HepG2 (cell line): ENCODE measurements around the gene NUBP2. TPM values are rescaled to one million over a fixed set of nuclear protein-coding genes. Genes with fewer than 3 reads are reported as not detected.
A peak's percentile ranks its signal among the peaks of the same experiment; 100 is the strongest.

Experiments
- ATAC-seq: fragments of 200-7000 bp; cut with Tn5 transposase; 3 replicates; pipeline ENCODE4 v1.9.1; 2020; ENCODE audit warnings: mild to moderate bottlenecking, moderate library complexity
- BruUV-seq: library from RNA; stranded (reverse); fragments of 400-500 nt; replicated peaks from 2 replicates; lab custom pipeline; 2021; lab: Mats Ljungman, UMichigan
- CTCF ChIA-PET: fragments of 300-600 bp; formaldehyde crosslinking; extraction: SDS; loops from one replicate; lab custom pipeline; 2021; ENCODE audit warnings: low total read pairs, inconsistent platforms, low intra/inter-chr PET ratio; lab: Yijun Ruan, JAX
- POLR2A ChIA-PET: fragments of 350-600 bp; sonication (Branson Sonifier 250); formaldehyde crosslinking; loops from one replicate; lab custom pipeline; 2020; ENCODE audit warnings: antibody characterized with exemption, inconsistent platforms; lab: Yijun Ruan, JAX
- DNase-seq: peaks from one replicate; pipeline ENCODE4 v3.0.0-alpha.2; 2015; ENCODE audit warnings: low spot score
- FAIRE-seq: peaks from 3 replicates; lab custom pipeline; 2011; peaks lifted over from hg19 to GRCh38; lab: Jason Lieb, UNC
- H2AFZ ChIP-seq: one replicate; pipeline ENCODE4 v1.6.1; 2011; ENCODE audit warnings: low read length, inconsistent platforms
- H3K27ac ChIP-seq: fragments of 300-600 bp; 3 replicates; pipeline ENCODE4 v1.8.0; 2011; ENCODE audit warnings: mixed run types, mild to moderate bottlenecking, mixed read lengths, low read length, inconsistent platforms; ENCODE audit not compliant: insufficient read depth; ENCODE audit errors: extremely low read length
- H3K27me3 ChIP-seq, 2 experiments: fragments of 200-600 bp in 1 of 2; 2 replicates in 1 of 2; 3 replicates in 1 of 2; pipeline versions ENCODE4 v1.6.0 to v1.8.0; 2011; ENCODE audit warnings: low read length in 2 of 2, mild to moderate bottlenecking in 2 of 2, moderate library complexity in 2 of 2, inconsistent platforms in 1 of 2; ENCODE audit not compliant: insufficient read depth in 2 of 2, control insufficient read depth in 1 of 2
- H3K36me3 ChIP-seq, 2 experiments: fragments of 200-600 bp in 1 of 2; replicated peaks in 1 of 2; 2 replicates in 1 of 2; 3 replicates in 1 of 2; pipeline versions ENCODE4 v1.5.1 to v1.8.0; 2011; ENCODE audit warnings: low read length in 2 of 2, inconsistent platforms in 1 of 2; ENCODE audit not compliant: insufficient read depth in 2 of 2, control insufficient read depth in 1 of 2
- H3K4me1 ChIP-seq: 2 replicates; pipeline ENCODE4 v1.5.1; 2012; ENCODE audit warnings: low read length, inconsistent platforms; ENCODE audit not compliant: insufficient read depth
- H3K4me2 ChIP-seq: 2 replicates; pipeline ENCODE4 v1.6.0; 2011; ENCODE audit warnings: low read depth, low read length, inconsistent platforms
- H3K4me3 ChIP-seq, 3 experiments: fragments of 200-600 bp in 1 of 3; sonication (generic), shearing (Covaris generic) in 1 of 3; replicated peaks in 1 of 3; 2 replicates each; pipeline ENCODE4 v1.5.1; 2011 to 2016; ENCODE audit warnings: low read length in 3 of 3, inconsistent platforms in 2 of 3, low read depth in 2 of 3, mild to moderate bottlenecking in 2 of 3, control low read depth in 1 of 3, mixed read lengths in 1 of 3; ENCODE audit not compliant: insufficient read depth in 1 of 3
- H3K79me2 ChIP-seq: one replicate; pipeline ENCODE4 v1.6.1; 2011; ENCODE audit warnings: low read length, inconsistent platforms; ENCODE audit not compliant: insufficient read depth
- H3K9ac ChIP-seq: 2 replicates; pipeline ENCODE4 v1.6.0; 2011; ENCODE audit warnings: mild to moderate bottlenecking, low read depth, low read length, inconsistent platforms; ENCODE audit not compliant: insufficient read depth
- H3K9me3 ChIP-seq: 2 replicates; pipeline ENCODE4 v1.5.1; 2012; ENCODE audit warnings: mild to moderate bottlenecking, low read length
- H4K20me1 ChIP-seq: 2 replicates; pipeline ENCODE4 v1.6.0; 2011; ENCODE audit warnings: inconsistent platforms, mild to moderate bottlenecking, low read length, moderate library complexity; ENCODE audit not compliant: insufficient read depth
- AKAP8 ChIP-seq: sonication (generic); formaldehyde crosslinking; IDR thresholded peaks from 2 replicates; pipeline ENCODE4 v1.5.1; 2020; ENCODE audit warnings: mild to moderate bottlenecking, missing genetic modification reagents
- GTF3A ChIP-seq: sonication (generic); formaldehyde crosslinking; conservative IDR thresholded peaks from 2 replicates; pipeline ENCODE4 v1.4.0; 2020; ENCODE audit warnings: mild to moderate bottlenecking, missing genetic modification reagents
- POLR2A ChIP-seq, 2 experiments: IDR thresholded peaks; 2 replicates each; pipeline ENCODE4 v1.6.1; 2011; ENCODE audit warnings: low read depth in 2 of 2, low read length in 2 of 2, mild to moderate bottlenecking in 1 of 2, moderate library complexity in 1 of 2; ENCODE audit not compliant: insufficient read depth in 1 of 2
- TCF7 ChIP-seq: sonication (generic); IDR thresholded peaks from 2 replicates; pipeline ENCODE4 v1.6.1; 2016; ENCODE audit warnings: antibody characterized with exemption, low read depth
- ZNF446 ChIP-seq: sonication (generic); formaldehyde crosslinking; IDR thresholded peaks from 2 replicates; pipeline ENCODE4 v1.5.0; 2020; ENCODE audit warnings: mild to moderate bottlenecking, missing genetic modification reagents
- ZNF777 ChIP-seq: sonication (generic); formaldehyde crosslinking; IDR thresholded peaks from 2 replicates; pipeline ENCODE4 v1.4.0; 2020; ENCODE audit warnings: missing genetic modification reagents
- WGBS: methylation state at CpG from one replicate; pipeline ENCODE4 v1.1.6; 2017; ENCODE audit warnings: low lambda C conversion rate; 5-methylcytosine and 5-hydroxymethylcytosine counted together
- in situ Hi-C: cut with HindIII; loops from 2 replicates; pipeline ENCODE4 v1.10.0; 2017; ENCODE audit warnings: low pct_unique_long_range_greater_than_20kb; ENCODE audit not compliant: extremely low pct_ligation_motif_present
- intact Hi-C: fragments of 100-400 bp; cut with micrococcal nuclease; formaldehyde crosslinking; loops from one replicate; pipeline ENCODE4 v1.10.0; 2022; ENCODE audit not compliant: unreplicated experiment
- polyA plus RNA-seq, 8 experiments: library from polyadenylated mRNA; depleted of rRNA in 3 of 8; stranded (reverse) in 7 of 8; unstranded in 1 of 8; fragments of >200 nt; fragmentation: Illumina TruSeq in 4 of 8; extraction: Trizol in 4 of 8; gene quantifications; 2 replicates each; pipeline versions ENCODE4 v1.2.1 to v1.2.3, GENCODE V29; 2011 to 2016; ENCODE audit warnings: low read depth in 4 of 8, missing spikeins in 1 of 8, mixed read lengths in 1 of 8; ENCODE audit not compliant: insufficient read depth in 1 of 8
- total RNA-seq, 5 experiments: library from RNA; depleted of rRNA; stranded (reverse); fragments of >200 nt; fragmentation: Illumina TruSeq; extraction: Trizol; gene quantifications; 2 replicates each; pipeline ENCODE4 v1.2.3, GENCODE V29; 2016; ENCODE audit warnings: low read depth in 1 of 5

NUBP2 gene
- total and polyA plus RNA-seq, 2 of the 13 experiments (the other 11 are each of a cell fraction or from before 2014, with no cell fraction given), result 25.7 to 61.5 TPM

DNA sequence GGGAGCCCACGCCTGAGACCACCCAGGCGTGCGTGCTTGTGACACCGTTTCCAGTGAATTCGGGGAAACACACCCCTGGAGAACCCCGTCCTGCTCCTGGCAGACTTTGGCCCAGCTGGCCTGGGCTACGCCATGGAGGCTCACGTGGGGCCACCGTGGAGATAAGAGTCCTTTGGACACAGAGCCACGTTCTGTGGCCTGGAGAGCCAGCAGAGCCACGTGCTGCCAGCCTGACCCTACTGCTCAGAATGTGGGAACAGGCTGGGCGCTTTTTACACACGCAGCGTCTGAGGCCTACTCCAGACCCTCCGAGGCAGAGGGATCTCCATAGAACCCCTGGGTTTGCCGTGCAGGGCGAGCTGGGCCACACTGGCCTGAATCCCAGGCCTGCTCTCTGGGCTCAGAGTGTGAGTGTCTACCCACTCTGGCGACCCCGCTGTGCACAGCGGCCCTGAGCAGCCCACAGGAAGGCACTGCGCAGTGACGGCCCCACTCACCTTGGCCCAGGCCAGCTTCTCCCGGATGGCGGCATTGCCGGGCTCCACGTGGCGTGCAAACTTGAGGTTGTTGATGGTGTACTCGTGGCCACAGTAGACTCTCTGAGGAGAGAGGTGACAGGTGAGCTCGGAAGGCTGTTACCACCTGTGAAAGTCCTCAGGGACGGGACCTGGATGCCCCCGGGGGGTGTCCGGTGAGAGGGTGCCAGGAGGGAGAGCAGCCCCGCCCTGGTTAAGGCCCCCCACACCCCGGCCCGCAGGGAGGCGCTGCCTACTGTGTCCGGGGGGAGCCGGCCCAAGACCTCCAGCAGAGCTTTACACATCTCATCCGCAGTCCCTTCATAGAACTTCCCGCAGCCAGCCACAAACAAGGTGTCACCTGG is 33.9 kb downstream of the NUBP2 start:
- Histone ChIP-seq H3K27ac (no peak overlapping the region), H3K4me3 (no peak overlapping the region), H3K79me2 (no peaks in the 10 kb centered on the region), H3K27me3 (no peaks in the 10 kb centered on the region), H3K4me1 (peaks cover 10% of the 10 kb centered on the region), H3K9ac (no peak overlapping the region), H3K36me3 (peaks cover 10 to 33% of the 10 kb centered on the region in 2 experiments; a peak in 4 of 5 replicates), H2AFZ (no peak overlapping the region), H3K4me2 (no peak overlapping the region), H4K20me1 (peaks cover 5% of the 10 kb centered on the region; the same call in 1 of the 2 replicates), H3K9me3 (no peaks in the 10 kb centered on the region)
- DNase-seq (no peak), FAIRE-seq (no peak), ATAC-seq (no peak)
- TF ChIP-seq POLR2A (IDR thresholded peaks at IDR 0.05; ENCODE audit: insufficient read depth in 1 of 2, low read depth in 2 of 2, low read length in 2 of 2), result 0 out of 4 replicates have a peak, but pooled peaks of 1 of the 2 experiments have one; percentile 24
- TF ChIP-seq ZNF446, result no peak
- no peak for TF ChIP-seq TCF7
- no peak for TF ChIP-seq GTF3A (CRISPR knock-in tag)
- 0 out of 2 replicates have a peak, but pooled peaks have one; percentile 27 for TF ChIP-seq AKAP8 (CRISPR knock-in tag)
- POLR2A ChIA-PET, result no interaction called here
- in situ Hi-C loops, result no loop called here
- intact Hi-C loops, result no loop called here
- CTCF ChIA-PET, result no interaction called here
- BruUV-seq, result no TSS peak
- WGBS, result no CpG with 5 or more reads among the region's 40 CpGs

DNA sequence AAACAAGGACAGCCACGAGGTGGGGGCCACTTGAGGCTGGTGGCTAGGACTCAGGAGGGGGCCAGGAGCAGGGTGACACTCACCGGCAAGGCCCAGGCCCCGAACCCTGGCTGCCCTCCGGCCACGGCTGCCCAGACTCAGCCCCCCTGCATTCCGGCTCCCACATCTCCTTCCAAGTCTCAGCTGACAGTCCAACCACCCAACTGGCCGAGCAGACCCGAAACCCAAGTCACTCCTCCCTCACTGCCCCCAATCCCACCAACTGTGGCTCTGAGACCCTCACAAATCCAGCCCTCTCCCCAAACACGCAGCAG is 34.5 kb downstream of the NUBP2 start:
- BruUV-seq, result no TSS peak
- peaks cover 11 to 39% of the 10 kb centered on the region in 2 experiments; a peak in 4 of 5 replicates for H3K36me3 ChIP-seq

More for the DNA sequence above, 34.5 kb downstream of the NUBP2 start:
- Histone ChIP-seq H3K9me3 (no peaks in the 10 kb centered on the region), H2AFZ (no peak overlapping the region), H3K4me3 (no peak overlapping the region)
- FAIRE-seq, result no peak
- CTCF ChIA-PET, result no interaction called here
- no peak for DNase-seq
- no peak for TF ChIP-seq ZNF777
- TF ChIP-seq POLR2A (IDR thresholded peaks at IDR 0.05; ENCODE audit: insufficient read depth in 1 of 2, low read depth in 2 of 2, low read length in 2 of 2), result 0 out of 4 replicates have a peak, but pooled peaks of 1 of the 2 experiments have one; percentile 10
- TF ChIP-seq, all 625 proteins: peak for 1
- no peak overlapping the region for H3K9ac ChIP-seq
- intact Hi-C loops (no loop called here), in situ Hi-C loops (no loop called here)
- H3K27me3 ChIP-seq, result no peaks in the 10 kb centered on the region
- H3K4me1 ChIP-seq, result peaks cover 10% of the 10 kb centered on the region
- POLR2A ChIA-PET, result no interaction called here
- no peaks in the 10 kb centered on the region for H3K79me2 ChIP-seq
- no peak overlapping the region for H3K27ac ChIP-seq
- no peak overlapping the region for H3K4me2 ChIP-seq
- ATAC-seq, result no peak
- WGBS, result 95% methylated on average over 6 of the region's 9 CpGs
- peaks cover 5% of the 10 kb centered on the region; the same call in 1 of the 2 replicates for H4K20me1 ChIP-seq
